HG03460 (cell line): ENCODE data around the gene PARP8.

Source experiments
- ATAC-seq: cut with Tn5 transposase; IDR thresholded peaks from one replicate; pipeline ENCODE4 v1.9.1; 2021; ENCODE audit not compliant: unreplicated experiment

The PARP8 gene

GRCh38 chr5:50726475-50727148, 60.2 kb downstream of the PARP8 start:
- no peak for ATAC-seq

DNA sequence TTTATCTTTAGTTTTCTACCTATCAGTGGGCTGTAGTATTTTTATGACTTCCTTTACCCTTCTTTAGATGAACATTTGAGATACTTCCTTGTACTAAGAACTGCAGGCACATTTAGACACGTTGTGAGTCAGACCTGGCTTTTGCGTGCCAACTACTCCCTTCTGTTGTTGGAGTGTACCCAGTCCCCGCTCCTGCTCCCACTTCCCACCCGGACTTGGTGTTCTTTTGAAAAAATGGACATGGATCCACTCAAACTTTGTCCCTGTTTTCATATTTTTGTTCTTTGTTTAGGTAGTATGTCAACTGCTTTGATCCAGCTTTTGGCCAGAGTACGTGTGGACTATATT, 60.7 kb downstream of the PARP8 start:
- no peak for ATAC-seq

DNA sequence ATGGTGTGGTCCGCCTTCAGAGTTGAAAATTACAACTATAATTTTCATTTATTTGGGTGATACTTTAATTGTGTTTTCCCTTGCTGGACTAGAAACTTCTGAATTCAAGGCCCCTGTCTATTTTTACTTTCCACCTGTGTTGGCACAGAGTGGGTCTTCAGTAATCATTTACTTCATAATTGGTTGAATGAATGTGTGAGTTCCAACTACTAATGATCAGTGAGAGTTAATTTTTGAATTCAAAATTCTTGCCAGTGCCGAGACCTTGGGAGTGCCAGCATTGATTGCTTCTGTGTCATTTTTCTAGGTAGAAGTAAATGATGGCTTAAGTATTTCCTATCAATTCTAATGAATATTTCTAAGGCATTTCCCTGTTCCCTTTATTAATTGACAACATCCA, 61.4 kb downstream of the PARP8 start:
- no peak for ATAC-seq

DNA sequence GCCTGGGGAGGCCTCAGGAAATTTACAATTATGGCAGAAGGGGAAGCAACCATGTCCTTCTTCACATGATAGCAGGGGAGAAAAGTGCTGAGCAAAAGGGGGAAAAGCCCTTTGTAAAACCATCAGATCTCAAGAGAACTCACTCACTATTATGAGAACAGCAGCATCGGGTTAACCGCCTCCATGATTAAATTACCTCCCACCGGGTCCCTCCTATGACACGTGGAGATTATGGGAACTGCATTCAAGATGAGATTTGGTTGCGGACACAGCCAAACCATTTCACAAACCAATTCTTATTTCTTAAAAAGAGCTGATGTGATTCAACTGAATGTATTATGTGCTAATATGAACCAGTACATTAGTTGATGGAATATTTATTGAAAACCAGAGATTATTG, 63.9 kb downstream of the PARP8 start:
- ATAC-seq = no peak

- no peak for ATAC-seq
Observed at GRCh38 chr5:50730841-50731240, 64.4 kb downstream of the PARP8 start.

DNA sequence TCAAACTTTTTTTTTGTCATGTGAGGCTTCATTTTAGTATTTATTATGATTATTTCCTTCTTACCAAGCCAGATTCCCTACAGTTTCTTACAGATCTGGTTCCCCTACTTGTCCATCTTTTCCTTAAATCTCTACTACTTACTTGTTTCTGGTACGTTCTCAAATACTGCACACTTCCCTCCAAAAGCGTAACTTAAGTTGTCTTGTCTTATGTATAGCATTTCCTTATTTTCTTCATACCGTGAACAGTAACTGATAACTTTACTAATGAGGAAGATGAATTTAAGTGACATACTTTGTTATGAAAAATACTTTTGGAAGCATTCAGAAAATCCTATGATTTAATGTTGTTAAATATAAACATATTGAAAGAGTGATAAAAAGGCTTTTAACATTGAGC, 67.3 kb downstream of the PARP8 start:
- ATAC-seq = no peak

GRCh38 chr5:50738864-50739263, 72.4 kb downstream of the PARP8 start:
- ATAC-seq = no peak

DNA sequence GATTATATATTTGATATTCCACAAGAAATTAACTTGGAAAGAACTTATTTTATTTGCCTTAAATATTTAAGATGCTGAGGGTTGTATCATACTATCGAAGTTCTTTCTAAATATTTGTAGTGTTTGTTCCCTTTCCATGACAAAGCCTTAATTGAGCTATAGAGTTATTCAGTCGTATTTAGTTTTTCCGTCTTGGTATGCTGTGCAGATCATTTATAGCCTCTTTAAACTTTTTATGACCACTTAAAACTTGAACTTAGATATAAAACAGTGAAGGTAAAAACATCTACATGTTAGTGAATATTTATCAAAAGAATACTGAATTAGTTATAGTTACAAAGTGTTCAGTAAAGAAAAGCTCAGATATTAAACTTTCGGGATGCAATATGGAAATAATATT, 74.4 kb downstream of the PARP8 start:
- ATAC-seq = no peak

DNA sequence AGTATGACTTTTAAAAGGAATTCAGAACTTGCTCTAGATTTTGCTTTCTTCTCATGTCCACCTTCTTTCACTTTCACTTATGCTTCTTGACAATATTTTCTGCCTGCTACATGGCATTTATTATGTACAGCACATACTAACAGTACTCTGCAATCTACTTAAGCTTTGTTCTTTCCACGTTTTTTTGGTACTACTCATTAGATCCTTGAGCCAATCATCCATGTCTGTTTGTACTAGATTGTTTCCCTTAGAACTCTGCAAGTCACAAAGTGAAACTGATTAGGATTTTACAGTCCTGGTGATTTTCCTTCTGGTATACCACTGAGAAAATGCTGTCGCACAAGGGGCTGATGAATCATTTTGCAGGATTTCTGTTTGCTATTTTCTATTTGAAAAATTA, 78.3 kb downstream of the PARP8 start:
- peak; percentile 50 for ATAC-seq

DNA sequence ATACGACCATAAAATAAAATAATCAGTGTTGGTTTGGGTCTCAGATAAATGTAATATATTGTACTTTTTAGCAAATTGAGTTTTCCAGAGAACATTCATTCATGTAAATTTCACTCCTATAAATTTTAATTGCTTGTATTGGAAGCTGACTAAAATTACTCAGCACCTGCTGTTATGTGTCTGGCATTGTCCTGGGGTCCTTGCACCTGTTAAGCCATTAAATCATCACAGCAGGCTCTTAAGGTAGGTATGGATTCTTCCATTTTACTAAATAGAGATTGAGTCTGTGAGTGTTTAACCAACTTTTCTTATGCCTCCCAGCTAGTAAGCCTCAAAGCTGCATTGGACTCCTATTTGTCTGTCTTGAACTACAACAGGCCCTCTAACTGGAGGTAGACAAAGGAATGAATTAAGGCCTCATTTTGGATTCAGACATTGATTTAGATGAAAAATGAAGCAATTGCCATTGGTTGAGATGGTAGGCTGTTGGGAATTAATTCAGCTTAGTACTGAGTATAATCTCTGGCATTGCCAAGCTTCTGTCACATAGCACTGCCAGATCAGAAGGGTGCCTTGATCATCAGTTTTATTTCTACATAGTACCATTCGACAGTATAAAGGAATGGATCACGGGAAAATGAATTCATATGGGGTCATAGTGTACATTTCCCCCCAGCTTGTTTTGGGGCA, 78.9 kb downstream of the PARP8 start:
- no peak for ATAC-seq

- no peak for ATAC-seq
Observed at GRCh38 chr5:50749181-50749580, 82.7 kb downstream of the PARP8 start.

GRCh38 chr5:50749873-50750272, 83.4 kb downstream of the PARP8 start:
- no peak for ATAC-seq

GRCh38 chr5:50751064-50751657, 84.7 kb downstream of the PARP8 start:
- peak; percentile 94 for ATAC-seq

DNA sequence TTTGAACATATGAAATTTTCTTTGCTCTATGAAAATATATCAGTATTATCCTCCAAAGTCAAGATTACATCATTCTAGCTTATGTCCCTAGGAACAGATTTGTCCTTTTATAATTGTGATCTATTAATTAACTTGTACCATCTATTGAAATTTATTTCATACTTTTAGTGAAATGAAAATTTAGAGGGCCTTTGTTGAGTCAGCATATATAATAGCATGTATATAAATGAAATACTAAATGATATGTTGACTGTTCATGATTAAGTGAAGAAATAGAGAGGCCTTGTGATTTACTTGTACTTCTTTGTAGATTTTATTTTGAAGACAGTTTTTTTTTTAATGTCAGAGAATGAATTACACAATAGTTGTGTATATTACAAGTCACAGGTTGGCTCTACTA, 86.4 kb downstream of the PARP8 start:
- ATAC-seq = no peak

- no peak for ATAC-seq
Observed at GRCh38 chr5:50759526-50760270, 93.3 kb downstream of the PARP8 start.

- ATAC-seq = no peak
Observed at GRCh38 chr5:50763351-50763750, 96.9 kb downstream of the PARP8 start.

DNA sequence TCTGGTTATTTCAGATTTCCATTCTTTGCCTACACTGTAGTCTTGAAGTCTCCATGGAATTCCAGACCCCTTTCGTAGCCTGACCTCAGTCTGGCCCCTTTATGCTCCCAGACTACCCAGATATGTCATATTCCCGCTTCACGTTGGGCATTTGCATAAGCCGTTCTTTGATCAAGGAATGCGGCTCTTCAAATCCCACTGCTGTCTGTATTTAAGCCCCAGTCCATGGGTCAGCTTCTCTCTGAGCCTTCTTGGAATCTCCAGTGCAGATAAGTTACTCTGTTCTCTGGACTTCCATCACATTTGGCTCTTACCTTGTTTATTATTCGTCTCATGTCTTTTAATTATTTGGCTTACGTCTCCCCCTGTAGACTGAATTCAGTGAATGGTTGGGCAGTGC, 97.4 kb downstream of the PARP8 start:
- ATAC-seq = no peak

- ATAC-seq = no peak
Observed at GRCh38 chr5:50766042-50766441, 99.6 kb downstream of the PARP8 start.

- no peak for ATAC-seq
Observed at GRCh38 chr5:50766462-50766861, 100.0 kb downstream of the PARP8 start.

GRCh38 chr5:50766967-50767366, 100.5 kb downstream of the PARP8 start:
- no peak for ATAC-seq

DNA sequence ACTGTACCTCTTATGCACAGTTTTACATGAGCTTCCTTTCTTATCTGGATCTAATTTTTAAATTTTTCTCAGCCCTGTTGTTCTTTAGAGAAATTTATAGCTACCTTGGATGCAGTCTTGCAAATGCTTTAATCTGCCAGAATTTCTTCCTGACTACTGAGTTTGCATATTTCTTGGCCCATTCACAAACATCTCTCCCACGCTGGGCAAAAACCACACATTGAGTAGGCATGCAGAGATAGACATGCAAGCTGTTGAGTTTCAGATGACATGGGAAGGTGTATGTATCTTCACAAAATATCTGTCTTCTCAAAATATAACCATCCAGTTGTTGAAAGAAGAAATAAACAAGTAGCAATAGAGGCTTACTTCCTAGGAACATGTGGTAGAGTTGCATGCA, 101.2 kb downstream of the PARP8 start:
- no peak for ATAC-seq

- ATAC-seq = no peak
Observed at GRCh38 chr5:50768634-50769033, 102.2 kb downstream of the PARP8 start.
